ENCODE results near the gene CAMK1D. TPM values are rescaled to one million over a fixed set of nuclear protein-coding genes. Genes with fewer than 3 reads are reported as not detected.
A peak's percentile ranks its signal among the peaks of the same experiment; 100 is the strongest.

Gene CAMK1D
- total RNA-seq, 2 donors from 2014 or later, result 4.5 to 7.8 TPM

- no peaks in the 10 kb centered on the region for H3K4me1 Mint-ChIP-seq
- Histone ChIP-seq H3K9ac (ENCODE audit: extremely low read depth, low read length, poor library complexity, severe bottlenecking) (no peak overlapping the region), H3K36me3 (ENCODE audit: control insufficient read depth, insufficient read depth, low read length) (no peaks in the 10 kb centered on the region), H3K4me1 (ENCODE audit: control insufficient read depth, insufficient read depth, low read length) (no peaks in the 10 kb centered on the region), H3K27me3 (ENCODE audit: control insufficient read depth, insufficient read depth, low read length, poor library complexity, severe bottlenecking) (no peaks in the 10 kb centered on the region), H3K27ac (ENCODE audit: low read depth, low read length) (no peak overlapping the region), H3K4me3 (ENCODE audit: low read length) (no peak overlapping the region), H3K9me3 (ENCODE audit: control insufficient read depth, low read length) (no peaks in the 10 kb centered on the region)
- peaks cover 11% of the 10 kb centered on the region for H3K9me3 Mint-ChIP-seq
- no peaks in the 10 kb centered on the region for H3K27me3 Mint-ChIP-seq (ENCODE audit: insufficient read depth)
- no peak for DNase-seq
- no peak overlapping the region for H3K4me3 Mint-ChIP-seq
- H3K27ac Mint-ChIP-seq, result no peak overlapping the region
- TF ChIP-seq, protein P1, sequence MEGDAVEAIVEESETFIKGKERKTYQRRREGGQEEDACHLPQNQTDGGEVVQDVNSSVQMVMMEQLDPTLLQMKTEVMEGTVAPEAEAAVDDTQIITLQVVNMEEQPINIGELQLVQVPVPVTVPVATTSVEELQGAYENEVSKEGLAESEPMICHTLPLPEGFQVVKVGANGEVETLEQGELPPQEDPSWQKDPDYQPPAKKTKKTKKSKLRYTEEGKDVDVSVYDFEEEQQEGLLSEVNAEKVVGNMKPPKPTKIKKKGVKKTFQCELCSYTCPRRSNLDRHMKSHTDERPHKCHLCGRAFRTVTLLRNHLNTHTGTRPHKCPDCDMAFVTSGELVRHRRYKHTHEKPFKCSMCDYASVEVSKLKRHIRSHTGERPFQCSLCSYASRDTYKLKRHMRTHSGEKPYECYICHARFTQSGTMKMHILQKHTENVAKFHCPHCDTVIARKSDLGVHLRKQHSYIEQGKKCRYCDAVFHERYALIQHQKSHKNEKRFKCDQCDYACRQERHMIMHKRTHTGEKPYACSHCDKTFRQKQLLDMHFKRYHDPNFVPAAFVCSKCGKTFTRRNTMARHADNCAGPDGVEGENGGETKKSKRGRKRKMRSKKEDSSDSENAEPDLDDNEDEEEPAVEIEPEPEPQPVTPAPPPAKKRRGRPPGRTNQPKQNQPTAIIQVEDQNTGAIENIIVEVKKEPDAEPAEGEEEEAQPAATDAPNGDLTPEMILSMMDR (conservative IDR thresholded peaks at IDR 0.05), result no peak
- 67 to 90% methylated on average over 4 to 5 of the region's 6 CpGs for WGBS, 2 experiments (ENCODE audit: insufficient coverage in 1 of 2, insufficient read length in 1 of 2)
- no peaks in the 10 kb centered on the region for H3K36me3 Mint-ChIP-seq (ENCODE audit: low read depth)
These were observed 198.0 kb downstream of the CAMK1D start for GRCh38 chr10:12547301-12547771.

DNA sequence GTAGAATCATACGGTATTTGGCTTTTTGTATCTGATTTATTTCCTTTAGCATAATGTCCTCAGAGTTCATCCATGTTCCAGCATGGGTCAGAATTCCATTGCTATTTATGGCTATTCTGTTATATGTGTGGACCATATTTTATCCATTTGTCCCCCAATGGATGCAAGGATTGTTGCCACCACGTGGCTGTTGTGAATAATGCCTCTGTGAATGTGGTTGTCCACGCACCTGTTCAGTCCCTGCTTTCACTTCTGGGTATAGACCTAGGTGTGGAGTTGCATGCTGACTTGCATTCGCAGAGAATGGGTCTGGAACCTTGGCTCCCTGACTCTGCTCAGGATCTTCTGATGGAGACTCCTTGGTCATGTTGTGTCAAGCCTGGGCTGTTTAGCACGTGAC lies 199.9 kb downstream of the CAMK1D start:
- no peaks in the 10 kb centered on the region for H3K4me1 Mint-ChIP-seq
- no peaks in the 10 kb centered on the region for H3K4me1 ChIP-seq (ENCODE audit: control insufficient read depth, insufficient read depth, low read length)
- no peaks in the 10 kb centered on the region for H3K27me3 ChIP-seq (ENCODE audit: control insufficient read depth, insufficient read depth, low read length, poor library complexity, severe bottlenecking)
- H3K27ac ChIP-seq (ENCODE audit: low read depth, low read length), result no peak overlapping the region
- no peak overlapping the region for H3K9ac ChIP-seq (ENCODE audit: extremely low read depth, low read length, poor library complexity, severe bottlenecking)
- H3K36me3 Mint-ChIP-seq (ENCODE audit: low read depth), result no peaks in the 10 kb centered on the region
- H3K27me3 Mint-ChIP-seq (ENCODE audit: insufficient read depth), result no peaks in the 10 kb centered on the region
- H3K9me3 Mint-ChIP-seq, result peaks cover 11% of the 10 kb centered on the region
- 72 to 83% methylated on average over 4 to 5 of the region's 5 CpGs for WGBS, 2 experiments (ENCODE audit: insufficient coverage in 1 of 2, insufficient read length in 1 of 2)
- no peak for DNase-seq
- no peak overlapping the region for H3K4me3 ChIP-seq (ENCODE audit: low read length)
- H3K36me3 ChIP-seq (ENCODE audit: control insufficient read depth, insufficient read depth, low read length), result no peaks in the 10 kb centered on the region
- no peak overlapping the region for H3K4me3 Mint-ChIP-seq
- no peak overlapping the region for H3K27ac Mint-ChIP-seq
- H3K9me3 ChIP-seq (ENCODE audit: control insufficient read depth, low read length), result no peaks in the 10 kb centered on the region
- TF ChIP-seq, protein P1 (conservative IDR thresholded peaks at IDR 0.05), result peak; percentile 31

GRCh38 chr10:12550994-12551393 lies 201.6 kb downstream of the CAMK1D start:
- no peak for DNase-seq
- no peaks in the 10 kb centered on the region for H3K27me3 ChIP-seq (ENCODE audit: control insufficient read depth, insufficient read depth, low read length, poor library complexity, severe bottlenecking)
- H3K4me3 Mint-ChIP-seq, result no peak overlapping the region
- no peak overlapping the region for H3K4me3 ChIP-seq (ENCODE audit: low read length)
- 94 to 100% methylated on average over 6 to 8 of the region's 8 CpGs for WGBS, 2 experiments (ENCODE audit: insufficient coverage in 1 of 2, insufficient read length in 1 of 2)
- no peak overlapping the region for H3K9ac ChIP-seq (ENCODE audit: extremely low read depth, low read length, poor library complexity, severe bottlenecking)
- no peak overlapping the region for H3K27ac ChIP-seq (ENCODE audit: low read depth, low read length)
- no peaks in the 10 kb centered on the region for H3K27me3 Mint-ChIP-seq (ENCODE audit: insufficient read depth)
- H3K9me3 Mint-ChIP-seq, result peaks cover 11% of the 10 kb centered on the region
- no peak overlapping the region for H3K27ac Mint-ChIP-seq
- H3K4me1 ChIP-seq (ENCODE audit: control insufficient read depth, insufficient read depth, low read length), result no peaks in the 10 kb centered on the region
- H3K36me3 ChIP-seq (ENCODE audit: control insufficient read depth, insufficient read depth, low read length), result no peaks in the 10 kb centered on the region
- H3K36me3 Mint-ChIP-seq (ENCODE audit: low read depth), result no peaks in the 10 kb centered on the region
- H3K4me1 Mint-ChIP-seq, result no peaks in the 10 kb centered on the region
- TF ChIP-seq, protein P1 (conservative IDR thresholded peaks at IDR 0.05), result no peak
- H3K9me3 ChIP-seq (ENCODE audit: control insufficient read depth, low read length), result no peaks in the 10 kb centered on the region

Data from endodermal cell (in vitro differentiated cells).